ENCODE results near the gene MAPK9.
A peak's percentile ranks its signal among the peaks of the same experiment; 100 is the strongest.

The MAPK9 gene

DNA sequence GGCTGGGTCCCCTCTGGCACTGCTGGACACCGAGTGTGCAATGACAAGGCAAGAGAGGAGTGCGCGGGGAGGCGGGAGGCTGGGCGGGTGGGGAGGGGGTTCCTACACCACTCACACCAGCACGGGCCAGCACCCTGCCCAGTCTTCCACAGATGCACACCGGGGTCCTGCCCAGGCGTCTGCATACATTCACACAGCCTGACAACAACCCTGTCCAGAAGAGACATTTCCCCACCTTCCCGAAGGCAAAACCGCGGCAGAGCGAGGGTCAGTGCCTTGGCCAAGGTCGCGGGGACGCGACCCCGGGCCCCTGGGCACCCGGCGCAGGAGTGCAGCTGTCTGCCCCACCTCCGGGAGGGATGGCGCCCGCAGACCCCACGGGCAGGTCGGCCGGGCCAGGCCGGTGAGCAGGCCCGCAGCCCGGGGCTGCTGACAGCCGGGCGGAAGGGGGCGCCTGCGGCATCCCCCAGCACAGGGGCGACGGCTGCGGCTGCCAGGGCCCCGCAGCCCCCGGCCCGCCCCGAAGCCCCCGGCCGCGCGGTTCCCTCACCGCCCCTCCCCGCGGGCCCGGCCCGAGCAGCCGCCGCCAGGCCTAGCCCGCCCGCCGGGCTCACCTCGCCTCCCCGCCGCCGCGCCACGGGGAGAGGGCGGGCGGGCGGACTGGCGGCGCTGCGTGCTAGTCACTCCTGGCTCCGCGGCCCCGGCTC, 496 bp downstream of the MAPK9 start:
- DNase-seq, result peak in 1 of 4 experiments; percentile 42

- no peak for DNase-seq
Observed at GRCh38 chr5:180290568-180291233, 1.2 kb downstream of the MAPK9 start.

DNA sequence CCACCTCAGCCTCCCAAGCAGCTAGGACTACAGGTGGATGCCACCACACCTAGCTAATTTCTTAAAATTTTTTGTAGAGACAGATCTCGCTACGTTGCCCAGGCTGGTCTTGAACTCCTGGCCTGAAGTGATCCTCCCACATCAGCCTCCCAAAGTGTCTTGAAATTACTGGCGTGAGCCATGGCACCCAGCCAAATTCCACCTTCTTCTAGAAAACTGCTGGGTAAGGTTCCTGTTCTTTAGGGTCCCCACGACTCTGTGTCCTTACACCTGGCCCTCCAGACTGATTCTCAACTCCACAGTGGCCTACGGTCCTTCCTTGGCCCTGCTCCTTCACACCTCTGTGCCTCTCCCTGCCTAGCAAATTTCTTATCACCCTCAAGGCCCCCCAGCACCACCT, 1.9 kb downstream of the MAPK9 start:
- DNase-seq, result no peak

DNA sequence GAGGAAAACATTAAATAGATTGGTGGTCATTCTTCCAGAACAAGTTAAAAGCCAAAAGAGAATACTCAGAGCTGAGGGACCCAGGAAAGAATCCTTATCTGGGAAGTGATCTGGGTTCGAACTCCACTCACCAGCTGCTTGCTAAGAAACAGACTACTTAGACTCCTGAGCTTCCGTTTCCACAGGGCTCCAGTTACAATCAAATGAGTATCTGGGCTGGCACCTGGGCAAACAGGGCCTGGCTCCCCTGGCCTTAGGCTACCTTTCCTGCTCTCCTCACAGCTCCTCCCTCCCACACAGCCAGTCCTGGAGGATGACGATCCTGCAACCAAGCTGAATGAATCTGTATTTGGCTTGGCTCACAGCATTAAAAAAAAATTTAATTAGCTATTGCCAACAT, 2.5 kb downstream of the MAPK9 start:
- no peak for DNase-seq

DNA sequence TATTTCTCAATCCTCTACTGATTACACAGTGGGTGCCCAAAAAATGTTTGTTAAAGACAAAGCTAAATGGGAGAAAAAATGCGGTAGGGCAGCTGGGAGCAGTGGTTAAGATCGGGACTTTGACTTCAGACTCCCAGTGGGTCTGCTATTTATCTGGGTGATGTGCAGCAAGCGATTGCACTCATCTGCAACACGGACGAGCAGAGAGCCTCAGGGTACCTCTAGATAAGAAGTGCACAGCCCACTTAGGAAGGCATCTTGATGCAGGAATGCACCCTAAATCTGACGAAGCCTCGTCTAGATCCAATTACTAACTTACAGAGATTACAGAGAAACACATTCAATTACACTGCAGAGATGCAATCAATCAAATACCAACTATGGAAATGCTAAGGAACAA, 4.0 kb downstream of the MAPK9 start:
- no peak for DNase-seq

DNA sequence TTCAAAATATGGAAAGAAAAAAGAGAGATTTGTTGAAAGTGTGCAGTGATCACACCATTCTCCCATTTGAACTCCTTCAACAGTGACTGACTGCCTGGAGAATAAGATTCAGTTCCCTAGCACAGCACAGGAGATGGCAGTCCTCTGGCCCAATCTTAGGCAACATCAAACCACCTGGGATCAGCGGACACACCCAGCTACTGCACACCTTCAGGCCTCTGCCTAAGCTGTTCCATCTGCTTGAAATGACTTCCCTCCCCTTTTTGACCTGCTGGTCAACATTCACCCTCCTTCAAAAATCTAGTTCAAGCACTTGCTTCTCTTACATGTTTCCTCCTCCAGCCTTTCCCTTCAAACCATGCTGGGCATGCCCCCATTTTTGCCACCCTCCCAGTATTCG, 4.5 kb downstream of the MAPK9 start:
- DNase-seq, result no peak

- no peak for DNase-seq
Observed at GRCh38 chr5:180284149-180284548, 7.7 kb downstream of the MAPK9 start.

DNA sequence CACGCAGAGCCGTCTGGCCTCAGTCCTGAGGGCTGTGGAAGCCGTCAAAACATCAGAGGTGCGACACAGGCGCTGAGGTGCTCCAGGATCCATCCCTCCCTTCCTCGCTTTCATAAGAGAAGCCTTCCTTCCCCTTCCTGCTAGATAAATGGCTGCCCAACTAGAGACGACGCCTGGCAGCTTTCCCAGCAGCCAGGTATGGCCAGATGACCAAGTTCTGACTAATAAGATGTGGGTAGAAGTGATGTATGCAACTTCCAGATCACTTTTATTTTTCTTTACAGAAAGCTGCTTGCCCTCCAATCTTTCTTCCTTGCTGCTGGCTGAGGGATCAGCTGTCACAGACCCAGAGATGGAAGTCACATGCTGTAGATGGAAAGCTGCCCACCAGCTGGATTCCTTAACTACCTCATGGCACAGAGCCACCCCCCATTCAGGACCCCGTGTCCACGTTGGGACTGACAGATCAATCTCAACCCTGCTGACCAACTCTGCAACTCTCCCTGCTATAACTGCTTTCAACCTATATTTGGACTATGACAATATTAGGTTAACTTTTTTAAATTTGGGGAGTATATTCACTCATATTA, 8.8 kb downstream of the MAPK9 start:
- DNase-seq, result no peak

DNA sequence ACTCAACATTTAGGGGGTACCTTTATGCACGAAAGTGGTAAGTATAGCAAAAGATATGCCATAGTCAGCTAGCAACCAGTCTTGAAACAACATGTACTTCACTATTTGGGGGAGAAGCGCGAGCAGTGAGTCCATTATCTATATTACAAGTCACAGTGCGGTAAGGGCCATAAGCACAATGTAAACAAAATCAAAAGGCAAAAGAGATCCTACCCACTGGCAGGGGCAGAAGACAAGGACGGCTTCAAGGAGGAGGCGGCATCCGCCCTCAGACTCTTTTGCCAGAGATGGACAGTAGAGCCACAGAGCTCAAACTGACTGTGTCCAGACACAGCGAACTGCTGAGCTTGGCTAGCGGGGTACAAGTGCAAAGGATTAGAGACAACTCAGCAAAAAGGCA, 9.6 kb downstream of the MAPK9 start:
- DNase-seq, result no peak

DNA sequence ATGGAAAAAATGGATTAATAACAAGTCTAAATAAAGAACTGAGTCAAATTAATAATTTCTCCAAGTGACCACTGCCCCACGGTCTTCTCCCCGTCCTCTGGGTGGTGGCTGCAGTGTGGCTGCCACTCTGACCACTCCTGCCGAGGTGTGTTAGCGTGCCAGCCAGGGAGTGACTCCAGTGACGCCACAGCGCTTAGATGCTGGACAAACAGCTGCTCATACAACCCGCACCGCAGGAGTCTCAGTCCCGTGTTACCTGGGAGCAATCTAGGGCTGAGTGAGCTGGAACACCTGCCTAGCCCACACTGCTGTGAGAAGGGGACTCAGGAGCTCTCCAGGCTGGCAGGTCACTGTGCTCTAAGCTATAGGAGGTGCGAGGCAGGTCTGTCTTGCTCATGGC, 10.2 kb downstream of the MAPK9 start:
- DNase-seq, result no peak

DNA sequence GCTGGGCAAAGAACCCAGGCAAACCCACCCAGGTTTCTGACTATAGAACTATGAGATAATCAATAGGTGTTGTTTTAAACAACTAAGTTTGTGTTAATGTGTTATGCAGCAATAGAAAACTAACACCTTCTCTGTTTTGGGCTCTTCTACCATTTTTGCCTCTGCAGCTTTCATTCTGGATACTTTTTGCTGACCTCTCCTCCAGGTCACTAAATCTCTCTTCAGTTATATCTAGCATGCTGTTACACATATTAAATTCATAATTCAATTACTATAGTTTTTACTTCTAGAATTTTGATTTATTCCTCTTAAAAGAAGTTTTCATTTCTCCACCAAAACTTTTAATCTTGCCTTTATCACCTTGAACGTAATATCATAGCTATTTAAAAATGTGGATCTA, 17.2 kb downstream of the MAPK9 start:
- no peak for DNase-seq

DNA sequence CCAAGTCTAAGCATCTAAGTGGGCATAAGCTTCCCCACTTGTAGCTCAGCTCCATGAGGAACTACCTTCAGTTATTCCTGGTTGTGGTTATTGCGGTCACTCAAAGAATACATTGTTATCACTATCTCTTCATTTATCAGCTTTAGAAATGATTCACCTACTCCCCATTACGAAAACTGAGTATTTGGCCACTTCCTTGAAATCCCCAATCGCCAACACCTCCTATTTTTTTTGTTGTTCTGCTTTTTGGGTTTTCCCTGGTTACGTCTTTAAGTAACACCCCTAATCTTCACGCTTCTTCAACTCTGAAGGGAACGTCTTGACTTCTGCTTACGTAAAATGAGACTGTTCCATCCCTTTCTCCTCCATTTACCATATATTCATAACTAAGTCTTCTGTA, 20.7 kb downstream of the MAPK9 start:
- DNase-seq, result no peak

DNA sequence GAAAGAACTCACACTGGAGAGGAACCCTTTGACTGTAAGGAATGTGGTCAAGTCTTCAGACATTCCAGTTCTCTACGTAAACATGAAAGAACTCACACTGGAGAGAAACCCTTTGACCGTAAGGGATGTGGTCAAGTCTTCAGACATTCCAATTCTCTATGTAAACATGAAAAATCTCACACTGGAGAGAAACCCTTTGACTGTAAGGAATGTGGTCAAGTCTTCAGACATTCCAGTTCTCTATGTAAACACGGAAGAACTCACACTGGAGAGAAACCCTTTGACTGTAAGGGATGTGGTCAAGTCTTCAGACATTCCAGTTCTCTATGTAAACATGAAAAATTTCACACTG, 32.6 kb downstream of the MAPK9 start:
- DNase-seq, result no peak

GRCh38 chr5:180253036-180253824, 38.7 kb downstream of the MAPK9 start:
- DNase-seq, result no peak

DNA sequence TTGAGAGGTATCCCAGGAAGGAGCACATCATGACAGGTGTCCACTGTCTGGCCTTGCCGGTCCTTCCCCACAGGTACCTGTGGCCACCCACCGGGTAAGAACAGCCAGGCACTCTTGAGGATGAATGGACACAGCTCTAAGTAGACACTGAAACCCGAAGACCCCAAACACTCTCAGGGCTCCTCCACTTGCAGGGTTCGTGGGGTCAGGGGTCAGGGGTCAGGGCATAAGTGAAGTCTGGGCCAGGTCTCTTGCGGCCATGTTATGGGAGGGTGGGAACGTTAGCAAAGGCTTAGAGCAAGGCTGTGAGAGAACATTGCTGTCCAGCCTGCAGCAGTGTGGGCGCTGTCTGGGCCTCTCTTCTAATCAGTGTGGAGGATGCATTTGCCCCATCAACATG, 40.0 kb downstream of the MAPK9 start:
- DNase-seq, result no peak

DNA sequence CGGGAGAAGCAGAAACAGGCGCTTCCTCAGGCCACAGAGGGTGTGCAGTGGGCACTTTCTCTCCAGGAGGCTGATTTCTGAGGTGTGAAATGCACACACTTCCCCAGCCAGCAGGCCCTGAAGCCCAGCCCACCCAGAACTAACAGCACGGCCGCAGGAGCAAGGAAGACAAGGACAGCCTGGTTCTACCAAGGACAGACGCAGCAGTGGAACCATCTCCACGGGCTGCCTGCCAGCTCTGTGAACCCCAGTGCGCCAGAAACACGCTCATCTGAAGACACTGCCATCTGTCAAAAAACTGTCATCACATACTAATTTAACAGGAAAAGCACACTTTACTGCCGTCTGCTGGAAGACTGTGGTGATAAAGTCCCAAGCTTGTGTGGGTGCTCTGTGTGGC, 40.7 kb downstream of the MAPK9 start:
- no peak for DNase-seq

DNA sequence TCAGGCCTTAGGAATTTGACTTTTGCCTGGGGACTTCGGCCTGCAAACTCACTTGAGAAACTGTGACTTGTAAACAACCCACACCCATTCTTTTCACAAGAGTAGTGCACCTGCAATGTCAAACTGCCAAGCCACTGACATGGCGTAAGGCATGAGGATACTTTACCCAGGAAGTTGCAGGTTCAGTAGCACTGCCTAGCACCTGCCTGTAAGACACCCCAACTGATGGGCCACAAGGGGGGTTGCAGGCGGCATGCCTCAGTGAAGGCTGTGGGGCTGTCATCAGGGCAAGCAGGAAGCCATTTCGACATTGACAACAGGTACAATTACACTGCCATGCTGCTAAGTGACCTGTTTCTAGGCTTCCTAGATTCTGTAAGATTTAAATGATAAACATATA, 41.6 kb downstream of the MAPK9 start:
- no peak for DNase-seq

GRCh38 chr5:180241600-180241999, 50.3 kb downstream of the MAPK9 start:
- DNase-seq, result no peak

GRCh38 chr5:180238631-180239030, 53.3 kb downstream of the MAPK9 start:
- DNase-seq, result no peak

GRCh38 chr5:180235846-180236245, 56.0 kb downstream of the MAPK9 start:
- no peak for DNase-seq

GRCh38 chr5:180235077-180235476, 56.8 kb downstream of the MAPK9 start:
- DNase-seq, result no peak

DNA sequence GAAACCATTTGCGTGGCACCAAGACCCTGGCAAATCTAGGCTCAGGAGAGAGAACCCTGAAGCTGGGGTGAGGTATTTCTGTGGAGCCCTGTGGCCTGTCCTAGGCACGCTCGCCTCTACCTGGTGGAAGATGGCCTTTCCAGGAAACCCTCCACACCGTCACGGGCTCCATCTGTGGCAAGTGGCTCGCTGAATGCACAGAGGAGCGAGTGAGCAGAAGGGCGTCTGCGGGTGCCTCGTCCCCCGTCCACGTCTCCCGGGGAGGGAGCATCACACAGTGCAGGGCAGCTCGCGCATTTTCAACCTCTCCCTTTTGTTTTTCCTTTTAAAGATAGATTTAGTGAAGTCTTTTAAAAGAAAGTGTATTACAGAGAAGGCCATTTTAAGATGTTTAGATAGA, 57.6 kb downstream of the MAPK9 start:
- no peak for DNase-seq

DNA sequence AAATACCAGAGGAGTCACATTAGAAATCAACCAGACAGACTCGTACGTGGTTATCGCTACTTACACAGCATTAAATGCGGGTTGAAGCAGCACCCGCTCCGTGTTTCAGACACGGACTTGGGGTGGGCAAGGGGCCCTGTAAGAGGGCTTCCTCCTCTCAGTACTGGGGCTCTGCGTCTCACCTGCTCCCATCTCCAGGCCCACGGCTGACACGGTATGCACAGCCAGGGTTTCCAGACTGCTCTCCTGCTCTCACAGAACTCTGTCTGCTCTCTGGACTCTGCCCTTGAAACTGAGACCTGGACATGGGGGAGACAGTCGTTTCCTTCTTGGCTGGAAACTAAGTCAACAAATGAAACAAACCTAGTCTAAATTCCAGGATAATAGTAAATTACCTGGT, 58.2 kb downstream of the MAPK9 start:
- no peak for DNase-seq

DNA sequence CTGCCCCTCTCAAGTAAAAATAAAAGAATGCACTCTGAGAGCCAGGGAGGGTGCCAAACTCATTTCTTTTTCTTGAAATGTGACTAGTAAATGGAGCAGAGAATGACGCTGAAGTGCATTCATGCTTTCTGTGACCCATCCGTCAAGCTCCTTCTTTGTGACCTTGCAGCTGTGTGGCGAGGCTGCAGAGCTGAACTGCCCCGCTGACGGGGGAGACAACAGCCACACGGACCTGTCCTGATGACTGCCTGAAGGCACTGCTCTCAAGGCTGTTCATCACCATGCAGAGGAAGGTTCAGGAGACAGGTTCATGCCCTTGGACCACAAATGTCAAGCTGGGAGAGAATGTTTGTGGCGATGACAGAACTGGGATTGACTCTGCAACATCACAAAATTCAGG, 61.9 kb downstream of the MAPK9 start:
- DNase-seq, result no peak
